ENCODE results near the gene PTGES2.
"Not testable (repeated sequence)": the region's sequence is repeated elsewhere in the genome, so short reads cannot be mapped to it uniquely, and the experiment has no call there.

The PTGES2 gene

GRCh38 chr9:128087262-128087661, 40.3 kb downstream of the PTGES2 start:
- no peak for DNase-seq

GRCh38 chr9:128085943-128086342, 41.6 kb downstream of the PTGES2 start:
- DNase-seq: no peak

- no peak for DNase-seq
These were observed 42.8 kb downstream of the PTGES2 start for GRCh38 chr9:128084746-128085145.

- DNase-seq: no peak
These were observed 45.4 kb downstream of the PTGES2 start for GRCh38 chr9:128082151-128082550.

- peak; percentile 28 for DNase-seq
These were observed 46.5 kb downstream of the PTGES2 start for GRCh38 chr9:128081056-128081455.

- DNase-seq: no peak
These were observed 47.3 kb downstream of the PTGES2 start for GRCh38 chr9:128080206-128080605.

GRCh38 chr9:128078504-128079434, 48.8 kb downstream of the PTGES2 start:
- no peak for DNase-seq

GRCh38 chr9:128077847-128078503, 49.6 kb downstream of the PTGES2 start:
- DNase-seq: no peak

- no peak for DNase-seq
These were observed 54.2 kb downstream of the PTGES2 start for GRCh38 chr9:128073253-128073886.

GRCh38 chr9:128072144-128073021, 55.1 kb downstream of the PTGES2 start:
- DNase-seq: peak; percentile 60

GRCh38 chr9:128071475-128071874, 56.1 kb downstream of the PTGES2 start:
- not testable (repeated sequence) for DNase-seq

GRCh38 chr9:128070874-128071273, 56.7 kb downstream of the PTGES2 start:
- no peak for DNase-seq
